Right forelimb (tissue), 1 donor: ENCODE data around the gene SLC25A48.

Experiments used
- DNase-seq: peaks from one replicate; pipeline ENCODE4 v3.0.0-alpha.2; 2018

SLC25A48 gene

GRCh38 chr5:135834639-135835529 is at the start of gene SLC25A48:
TSS of gene SLC25A48 (plus strand) at chr5:135834663. CDS start at chr5:135834848, 185 bp downstream.
- peak; percentile 76 for DNase-seq

GRCh38 chr5:135800656-135801055 is 33.8 kb upstream of the SLC25A48 start:
- DNase-seq: no peak

- DNase-seq: no peak
Observed at GRCh38 chr5:135810188-135810943, 24.1 kb upstream of the SLC25A48 start.

- no peak for DNase-seq
Observed at GRCh38 chr5:135811007-135811406, 23.5 kb upstream of the SLC25A48 start.

- no peak for DNase-seq
Observed at GRCh38 chr5:135813758-135814157, 20.7 kb upstream of the SLC25A48 start.

- no peak for DNase-seq
Observed at GRCh38 chr5:135814316-135814715, 20.1 kb upstream of the SLC25A48 start.

GRCh38 chr5:135814812-135815211 is 19.7 kb upstream of the SLC25A48 start:
- no peak for DNase-seq

- DNase-seq: no peak
Observed at GRCh38 chr5:135821061-135821801, 13.2 kb upstream of the SLC25A48 start.

- no peak for DNase-seq
Observed at GRCh38 chr5:135821802-135822201, 12.7 kb upstream of the SLC25A48 start.

GRCh38 chr5:135822286-135822685 is 12.2 kb upstream of the SLC25A48 start:
- DNase-seq: no peak

GRCh38 chr5:135822959-135823358 is 11.5 kb upstream of the SLC25A48 start:
- DNase-seq: no peak

GRCh38 chr5:135823881-135824280 is 10.6 kb upstream of the SLC25A48 start:
- no peak for DNase-seq

GRCh38 chr5:135824541-135825041 is 9.9 kb upstream of the SLC25A48 start:
- no peak for DNase-seq

GRCh38 chr5:135825373-135826220 is 8.9 kb upstream of the SLC25A48 start:
- DNase-seq: no peak

GRCh38 chr5:135826221-135826525 is 8.3 kb upstream of the SLC25A48 start:
- no peak for DNase-seq

GRCh38 chr5:135826994-135827671 is 7.3 kb upstream of the SLC25A48 start:
- no peak for DNase-seq

GRCh38 chr5:135827965-135828781 is 6.3 kb upstream of the SLC25A48 start:
- no peak for DNase-seq

- DNase-seq: no peak
Observed at GRCh38 chr5:135828782-135829127, 5.7 kb upstream of the SLC25A48 start.

GRCh38 chr5:135829179-135829578 is 5.3 kb upstream of the SLC25A48 start:
- no peak for DNase-seq

- DNase-seq: peak; percentile 80
Observed at GRCh38 chr5:135829681-135830383, 4.6 kb upstream of the SLC25A48 start.
